Measurements from ENCODE around the gene TTBK1. TPM values are rescaled to one million over a fixed set of nuclear protein-coding genes. Genes with fewer than 3 reads are reported as not detected.

The TTBK1 gene
- total RNA-seq, 1 experiment from 2014 or later = 0.68 TPM

DNA sequence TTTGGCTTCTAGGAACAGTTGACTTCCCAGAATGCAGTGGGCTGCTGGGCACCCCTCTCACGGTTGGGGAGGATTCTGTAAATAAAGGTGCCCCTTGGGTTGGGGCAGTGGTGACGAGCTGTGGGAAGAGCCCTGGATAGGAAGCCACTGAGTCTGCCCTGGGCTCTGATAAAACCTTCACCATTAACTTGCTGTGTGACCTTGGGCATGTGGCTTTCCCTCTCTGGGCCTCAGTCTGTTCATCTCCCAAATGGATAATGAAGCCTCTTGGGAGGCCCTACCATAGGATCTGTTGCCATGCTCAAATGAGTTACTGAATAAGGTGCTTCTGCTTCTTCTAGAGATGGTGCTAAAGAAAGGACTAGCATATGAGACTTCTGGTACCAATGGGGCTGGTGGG is 61.6 kb downstream of the TTBK1 start:
- Mint-ChIP-seq H3K36me3 (peaks cover 5% of the 10 kb centered on the region), H3K27me3 (ENCODE audit: low read depth) (0 out of 2 replicates have a peak, but pooled peaks cover 4% of the 10 kb centered on the region), H3K4me3 (no peak overlapping the region), H3K4me1 (peaks cover 24% of the 10 kb centered on the region), H3K9me3 (no peaks in the 10 kb centered on the region), H3K27ac (no peak overlapping the region)
- POLR2A ChIA-PET = interaction anchor here (0.5 to 1.8 kb wide), 2 partner anchors 8 to 179 kb away, joined by 3 to 5 read pairs; no protein-coding TSS in a partner anchor
- CTCF ChIA-PET = interaction anchor here (2.3 to 4.5 kb wide), 2 partner anchors 30 kb away, joined by 6 to 46 read pairs; no protein-coding TSS in a partner anchor
- DNase-seq (ENCODE audit: low spot score) (no peak), ATAC-seq (no peak)
- TF ChIP-seq, protein P1, sequence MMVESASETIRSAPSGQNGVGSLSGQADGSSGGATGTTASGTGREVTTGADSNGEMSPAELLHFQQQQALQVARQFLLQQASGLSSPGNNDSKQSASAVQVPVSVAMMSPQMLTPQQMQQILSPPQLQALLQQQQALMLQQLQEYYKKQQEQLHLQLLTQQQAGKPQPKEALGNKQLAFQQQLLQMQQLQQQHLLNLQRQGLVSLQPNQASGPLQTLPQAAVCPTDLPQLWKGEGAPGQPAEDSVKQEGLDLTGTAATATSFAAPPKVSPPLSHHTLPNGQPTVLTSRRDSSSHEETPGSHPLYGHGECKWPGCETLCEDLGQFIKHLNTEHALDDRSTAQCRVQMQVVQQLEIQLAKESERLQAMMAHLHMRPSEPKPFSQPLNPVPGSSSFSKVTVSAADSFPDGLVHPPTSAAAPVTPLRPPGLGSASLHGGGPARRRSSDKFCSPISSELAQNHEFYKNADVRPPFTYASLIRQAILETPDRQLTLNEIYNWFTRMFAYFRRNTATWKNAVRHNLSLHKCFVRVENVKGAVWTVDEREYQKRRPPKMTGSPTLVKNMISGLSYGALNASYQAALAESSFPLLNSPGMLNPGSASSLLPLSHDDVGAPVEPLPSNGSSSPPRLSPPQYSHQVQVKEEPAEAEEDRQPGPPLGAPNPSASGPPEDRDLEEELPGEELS (CRISPR knock-in tag; IDR thresholded peaks at IDR 0.05) = no peak
- TF ChIP-seq MXD4 (CRISPR knock-in tag; IDR thresholded peaks at IDR 0.05; ENCODE audit: borderline replicate concordance) (no peak), EMX1 (CRISPR knock-in tag; IDR thresholded peaks at IDR 0.05) (no peak), TP53 (CRISPR knock-in tag; IDR thresholded peaks at IDR 0.05) (no peak), HMGA2 (CRISPR knock-in tag; IDR thresholded peaks at IDR 0.05) (no peak), CREB1 (CRISPR knock-in tag; IDR thresholded peaks at IDR 0.05) (no peak), MYBL2 (CRISPR knock-in tag; IDR thresholded peaks at IDR 0.05) (no peak), RELA (CRISPR knock-in tag; IDR thresholded peaks at IDR 0.05; ENCODE audit: borderline replicate concordance) (no peak)
- TF ChIP-seq, protein P2, sequence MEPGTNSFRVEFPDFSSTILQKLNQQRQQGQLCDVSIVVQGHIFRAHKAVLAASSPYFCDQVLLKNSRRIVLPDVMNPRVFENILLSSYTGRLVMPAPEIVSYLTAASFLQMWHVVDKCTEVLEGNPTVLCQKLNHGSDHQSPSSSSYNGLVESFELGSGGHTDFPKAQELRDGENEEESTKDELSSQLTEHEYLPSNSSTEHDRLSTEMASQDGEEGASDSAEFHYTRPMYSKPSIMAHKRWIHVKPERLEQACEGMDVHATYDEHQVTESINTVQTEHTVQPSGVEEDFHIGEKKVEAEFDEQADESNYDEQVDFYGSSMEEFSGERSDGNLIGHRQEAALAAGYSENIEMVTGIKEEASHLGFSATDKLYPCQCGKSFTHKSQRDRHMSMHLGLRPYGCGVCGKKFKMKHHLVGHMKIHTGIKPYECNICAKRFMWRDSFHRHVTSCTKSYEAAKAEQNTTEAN (CRISPR knock-in tag; IDR thresholded peaks at IDR 0.05) = no peak
- TF ChIP-seq, protein P3, sequence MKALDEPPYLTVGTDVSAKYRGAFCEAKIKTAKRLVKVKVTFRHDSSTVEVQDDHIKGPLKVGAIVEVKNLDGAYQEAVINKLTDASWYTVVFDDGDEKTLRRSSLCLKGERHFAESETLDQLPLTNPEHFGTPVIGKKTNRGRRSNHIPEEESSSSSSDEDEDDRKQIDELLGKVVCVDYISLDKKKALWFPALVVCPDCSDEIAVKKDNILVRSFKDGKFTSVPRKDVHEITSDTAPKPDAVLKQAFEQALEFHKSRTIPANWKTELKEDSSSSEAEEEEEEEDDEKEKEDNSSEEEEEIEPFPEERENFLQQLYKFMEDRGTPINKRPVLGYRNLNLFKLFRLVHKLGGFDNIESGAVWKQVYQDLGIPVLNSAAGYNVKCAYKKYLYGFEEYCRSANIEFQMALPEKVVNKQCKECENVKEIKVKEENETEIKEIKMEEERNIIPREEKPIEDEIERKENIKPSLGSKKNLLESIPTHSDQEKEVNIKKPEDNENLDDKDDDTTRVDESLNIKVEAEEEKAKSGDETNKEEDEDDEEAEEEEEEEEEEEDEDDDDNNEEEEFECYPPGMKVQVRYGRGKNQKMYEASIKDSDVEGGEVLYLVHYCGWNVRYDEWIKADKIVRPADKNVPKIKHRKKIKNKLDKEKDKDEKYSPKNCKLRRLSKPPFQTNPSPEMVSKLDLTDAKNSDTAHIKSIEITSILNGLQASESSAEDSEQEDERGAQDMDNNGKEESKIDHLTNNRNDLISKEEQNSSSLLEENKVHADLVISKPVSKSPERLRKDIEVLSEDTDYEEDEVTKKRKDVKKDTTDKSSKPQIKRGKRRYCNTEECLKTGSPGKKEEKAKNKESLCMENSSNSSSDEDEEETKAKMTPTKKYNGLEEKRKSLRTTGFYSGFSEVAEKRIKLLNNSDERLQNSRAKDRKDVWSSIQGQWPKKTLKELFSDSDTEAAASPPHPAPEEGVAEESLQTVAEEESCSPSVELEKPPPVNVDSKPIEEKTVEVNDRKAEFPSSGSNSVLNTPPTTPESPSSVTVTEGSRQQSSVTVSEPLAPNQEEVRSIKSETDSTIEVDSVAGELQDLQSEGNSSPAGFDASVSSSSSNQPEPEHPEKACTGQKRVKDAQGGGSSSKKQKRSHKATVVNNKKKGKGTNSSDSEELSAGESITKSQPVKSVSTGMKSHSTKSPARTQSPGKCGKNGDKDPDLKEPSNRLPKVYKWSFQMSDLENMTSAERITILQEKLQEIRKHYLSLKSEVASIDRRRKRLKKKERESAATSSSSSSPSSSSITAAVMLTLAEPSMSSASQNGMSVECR (CRISPR knock-in tag; IDR thresholded peaks at IDR 0.05; ENCODE audit: borderline replicate concordance) = no peak
- TF ChIP-seq, protein P4, sequence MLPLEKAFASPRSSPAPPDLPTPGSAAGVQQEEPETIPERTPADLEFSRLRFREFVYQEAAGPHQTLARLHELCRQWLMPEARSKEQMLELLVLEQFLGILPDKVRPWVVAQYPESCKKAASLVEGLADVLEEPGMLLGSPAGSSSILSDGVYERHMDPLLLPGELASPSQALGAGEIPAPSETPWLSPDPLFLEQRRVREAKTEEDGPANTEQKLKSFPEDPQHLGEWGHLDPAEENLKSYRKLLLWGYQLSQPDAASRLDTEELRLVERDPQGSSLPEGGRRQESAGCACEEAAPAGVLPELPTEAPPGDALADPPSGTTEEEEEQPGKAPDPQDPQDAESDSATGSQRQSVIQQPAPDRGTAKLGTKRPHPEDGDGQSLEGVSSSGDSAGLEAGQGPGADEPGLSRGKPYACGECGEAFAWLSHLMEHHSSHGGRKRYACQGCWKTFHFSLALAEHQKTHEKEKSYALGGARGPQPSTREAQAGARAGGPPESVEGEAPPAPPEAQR (CRISPR knock-in tag; IDR thresholded peaks at IDR 0.05) = no peak
- TF ChIP-seq, protein P5, sequence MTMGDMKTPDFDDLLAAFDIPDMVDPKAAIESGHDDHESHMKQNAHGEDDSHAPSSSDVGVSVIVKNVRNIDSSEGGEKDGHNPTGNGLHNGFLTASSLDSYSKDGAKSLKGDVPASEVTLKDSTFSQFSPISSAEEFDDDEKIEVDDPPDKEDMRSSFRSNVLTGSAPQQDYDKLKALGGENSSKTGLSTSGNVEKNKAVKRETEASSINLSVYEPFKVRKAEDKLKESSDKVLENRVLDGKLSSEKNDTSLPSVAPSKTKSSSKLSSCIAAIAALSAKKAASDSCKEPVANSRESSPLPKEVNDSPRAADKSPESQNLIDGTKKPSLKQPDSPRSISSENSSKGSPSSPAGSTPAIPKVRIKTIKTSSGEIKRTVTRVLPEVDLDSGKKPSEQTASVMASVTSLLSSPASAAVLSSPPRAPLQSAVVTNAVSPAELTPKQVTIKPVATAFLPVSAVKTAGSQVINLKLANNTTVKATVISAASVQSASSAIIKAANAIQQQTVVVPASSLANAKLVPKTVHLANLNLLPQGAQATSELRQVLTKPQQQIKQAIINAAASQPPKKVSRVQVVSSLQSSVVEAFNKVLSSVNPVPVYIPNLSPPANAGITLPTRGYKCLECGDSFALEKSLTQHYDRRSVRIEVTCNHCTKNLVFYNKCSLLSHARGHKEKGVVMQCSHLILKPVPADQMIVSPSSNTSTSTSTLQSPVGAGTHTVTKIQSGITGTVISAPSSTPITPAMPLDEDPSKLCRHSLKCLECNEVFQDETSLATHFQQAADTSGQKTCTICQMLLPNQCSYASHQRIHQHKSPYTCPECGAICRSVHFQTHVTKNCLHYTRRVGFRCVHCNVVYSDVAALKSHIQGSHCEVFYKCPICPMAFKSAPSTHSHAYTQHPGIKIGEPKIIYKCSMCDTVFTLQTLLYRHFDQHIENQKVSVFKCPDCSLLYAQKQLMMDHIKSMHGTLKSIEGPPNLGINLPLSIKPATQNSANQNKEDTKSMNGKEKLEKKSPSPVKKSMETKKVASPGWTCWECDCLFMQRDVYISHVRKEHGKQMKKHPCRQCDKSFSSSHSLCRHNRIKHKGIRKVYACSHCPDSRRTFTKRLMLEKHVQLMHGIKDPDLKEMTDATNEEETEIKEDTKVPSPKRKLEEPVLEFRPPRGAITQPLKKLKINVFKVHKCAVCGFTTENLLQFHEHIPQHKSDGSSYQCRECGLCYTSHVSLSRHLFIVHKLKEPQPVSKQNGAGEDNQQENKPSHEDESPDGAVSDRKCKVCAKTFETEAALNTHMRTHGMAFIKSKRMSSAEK (CRISPR knock-in tag; IDR thresholded peaks at IDR 0.05; ENCODE audit: borderline replicate concordance) = no peak
- TF ChIP-seq, protein P6, sequence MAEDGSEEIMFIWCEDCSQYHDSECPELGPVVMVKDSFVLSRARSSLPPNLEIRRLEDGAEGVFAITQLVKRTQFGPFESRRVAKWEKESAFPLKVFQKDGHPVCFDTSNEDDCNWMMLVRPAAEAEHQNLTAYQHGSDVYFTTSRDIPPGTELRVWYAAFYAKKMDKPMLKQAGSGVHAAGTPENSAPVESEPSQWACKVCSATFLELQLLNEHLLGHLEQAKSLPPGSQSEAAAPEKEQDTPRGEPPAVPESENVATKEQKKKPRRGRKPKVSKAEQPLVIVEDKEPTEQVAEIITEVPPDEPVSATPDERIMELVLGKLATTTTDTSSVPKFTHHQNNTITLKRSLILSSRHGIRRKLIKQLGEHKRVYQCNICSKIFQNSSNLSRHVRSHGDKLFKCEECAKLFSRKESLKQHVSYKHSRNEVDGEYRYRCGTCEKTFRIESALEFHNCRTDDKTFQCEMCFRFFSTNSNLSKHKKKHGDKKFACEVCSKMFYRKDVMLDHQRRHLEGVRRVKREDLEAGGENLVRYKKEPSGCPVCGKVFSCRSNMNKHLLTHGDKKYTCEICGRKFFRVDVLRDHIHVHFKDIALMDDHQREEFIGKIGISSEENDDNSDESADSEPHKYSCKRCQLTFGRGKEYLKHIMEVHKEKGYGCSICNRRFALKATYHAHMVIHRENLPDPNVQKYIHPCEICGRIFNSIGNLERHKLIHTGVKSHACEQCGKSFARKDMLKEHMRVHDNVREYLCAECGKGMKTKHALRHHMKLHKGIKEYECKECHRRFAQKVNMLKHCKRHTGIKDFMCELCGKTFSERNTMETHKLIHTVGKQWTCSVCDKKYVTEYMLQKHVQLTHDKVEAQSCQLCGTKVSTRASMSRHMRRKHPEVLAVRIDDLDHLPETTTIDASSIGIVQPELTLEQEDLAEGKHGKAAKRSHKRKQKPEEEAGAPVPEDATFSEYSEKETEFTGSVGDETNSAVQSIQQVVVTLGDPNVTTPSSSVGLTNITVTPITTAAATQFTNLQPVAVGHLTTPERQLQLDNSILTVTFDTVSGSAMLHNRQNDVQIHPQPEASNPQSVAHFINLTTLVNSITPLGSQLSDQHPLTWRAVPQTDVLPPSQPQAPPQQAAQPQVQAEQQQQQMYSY (CRISPR knock-in tag; IDR thresholded peaks at IDR 0.05) = no peak
- TF ChIP-seq, protein P7, sequence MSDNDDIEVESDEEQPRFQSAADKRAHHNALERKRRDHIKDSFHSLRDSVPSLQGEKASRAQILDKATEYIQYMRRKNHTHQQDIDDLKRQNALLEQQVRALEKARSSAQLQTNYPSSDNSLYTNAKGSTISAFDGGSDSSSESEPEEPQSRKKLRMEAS (CRISPR knock-in tag; IDR thresholded peaks at IDR 0.05) = no peak
- TF ChIP-seq, protein P8, sequence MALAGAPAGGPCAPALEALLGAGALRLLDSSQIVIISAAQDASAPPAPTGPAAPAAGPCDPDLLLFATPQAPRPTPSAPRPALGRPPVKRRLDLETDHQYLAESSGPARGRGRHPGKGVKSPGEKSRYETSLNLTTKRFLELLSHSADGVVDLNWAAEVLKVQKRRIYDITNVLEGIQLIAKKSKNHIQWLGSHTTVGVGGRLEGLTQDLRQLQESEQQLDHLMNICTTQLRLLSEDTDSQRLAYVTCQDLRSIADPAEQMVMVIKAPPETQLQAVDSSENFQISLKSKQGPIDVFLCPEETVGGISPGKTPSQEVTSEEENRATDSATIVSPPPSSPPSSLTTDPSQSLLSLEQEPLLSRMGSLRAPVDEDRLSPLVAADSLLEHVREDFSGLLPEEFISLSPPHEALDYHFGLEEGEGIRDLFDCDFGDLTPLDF (CRISPR knock-in tag; IDR thresholded peaks at IDR 0.05) = no peak
- TF ChIP-seq, protein P9, sequence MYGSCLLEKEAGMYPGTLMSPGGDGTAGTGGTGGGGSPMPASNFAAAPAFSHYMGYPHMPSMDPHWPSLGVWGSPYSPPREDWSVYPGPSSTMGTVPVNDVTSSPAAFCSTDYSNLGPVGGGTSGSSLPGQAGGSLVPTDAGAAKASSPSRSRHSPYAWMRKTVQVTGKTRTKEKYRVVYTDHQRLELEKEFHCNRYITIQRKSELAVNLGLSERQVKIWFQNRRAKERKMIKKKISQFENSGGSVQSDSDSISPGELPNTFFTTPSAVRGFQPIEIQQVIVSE (CRISPR knock-in tag; IDR thresholded peaks at IDR 0.05; ENCODE audit: borderline replicate concordance) = no peak

Measured in WTC11 (cell line).